Calu3 (cell line): ENCODE results near the gene COL15A1. TPM values are rescaled to one million over a fixed set of nuclear protein-coding genes. Genes with fewer than 3 reads are reported as not detected.

ENCODE experiments used
- BruUV-seq: library from RNA; stranded (reverse); fragments of 400-500 nt; replicated peaks from 2 replicates; lab custom pipeline; 2021; lab: Mats Ljungman, UMichigan
- CTCF ChIA-PET: fragments of 300-600 bp; sonication (Branson Sonifier 250); formaldehyde crosslinking; loops from one replicate; lab custom pipeline; 2022; ENCODE audit warnings: antibody characterized with exemption; lab: Charles Lee
- DNase-seq: peaks from one replicate; pipeline ENCODE4 v3.0.0; 2022
- H3K27ac Mint-ChIP-seq: one replicate; pipeline ENCODE4 v1.8.0; 2022; ENCODE audit warnings: mixed read lengths; ENCODE audit not compliant: unreplicated experiment
- H3K27me3 Mint-ChIP-seq: one replicate; pipeline ENCODE4 v1.8.0; 2022; ENCODE audit warnings: mixed read lengths; ENCODE audit not compliant: unreplicated experiment
- H3K36me3 Mint-ChIP-seq: one replicate; pipeline ENCODE4 v1.8.0; 2022; ENCODE audit warnings: mild to moderate bottlenecking, moderate library complexity, mixed read lengths; ENCODE audit not compliant: insufficient read depth, unreplicated experiment
- H3K4me1 Mint-ChIP-seq: one replicate; pipeline ENCODE4 v1.8.0; 2022; ENCODE audit warnings: mild to moderate bottlenecking, low read depth, mixed read lengths; ENCODE audit not compliant: unreplicated experiment
- H3K4me3 Mint-ChIP-seq: one replicate; pipeline ENCODE4 v1.8.0; 2022; ENCODE audit warnings: mild to moderate bottlenecking, low read depth, moderate library complexity, mixed read lengths; ENCODE audit not compliant: unreplicated experiment
- H3K9me3 Mint-ChIP-seq: one replicate; pipeline ENCODE4 v1.8.0; 2022; ENCODE audit warnings: low read depth, mixed read lengths; ENCODE audit not compliant: unreplicated experiment
- CTCF ChIP-seq: fragments of 200-600 bp; IDR thresholded peaks from one replicate; pipeline ENCODE4 v1.8.0; 2022; ENCODE audit warnings: antibody characterized with exemption; ENCODE audit not compliant: unreplicated experiment
- intact Hi-C: fragments of 100-400 bp; cut with micrococcal nuclease; formaldehyde crosslinking; loops from one replicate; pipeline ENCODE4 v1.10.0; 2022; ENCODE audit not compliant: unreplicated experiment
- total RNA-seq: library from RNA; stranded (reverse); gene quantifications from 2 replicates; pipeline ENCODE4 v1.2.3, GENCODE V29; 2022

Gene COL15A1
- total RNA-seq, 1 experiment from 2014 or later, result not detected

- BruUV-seq, result no TSS peak
- Mint-ChIP-seq H3K27ac (no peak overlapping the region), H3K36me3 (no peaks in the 10 kb centered on the region), H3K4me1 (no peaks in the 10 kb centered on the region), H3K27me3 (peaks cover 33% of the 10 kb centered on the region), H3K4me3 (no peak overlapping the region), H3K9me3 (no peaks in the 10 kb centered on the region)
- DNase-seq, result no peak
- TF ChIP-seq CTCF, result no peak
- CTCF ChIA-PET, result interaction anchor here (0.7 to 1.4 kb wide), 2 partner anchors 11 to 1876 kb away, joined by 4 read pairs; no protein-coding TSS in a partner anchor
- intact Hi-C loops, result no loop called here
These were observed 20.8 kb upstream of the COL15A1 start for GRCh38 chr9:98922721-98923435.

GRCh38 chr9:98923451-98924123 is 20.1 kb upstream of the COL15A1 start:
- no peak overlapping the region for H3K27ac Mint-ChIP-seq

DNA sequence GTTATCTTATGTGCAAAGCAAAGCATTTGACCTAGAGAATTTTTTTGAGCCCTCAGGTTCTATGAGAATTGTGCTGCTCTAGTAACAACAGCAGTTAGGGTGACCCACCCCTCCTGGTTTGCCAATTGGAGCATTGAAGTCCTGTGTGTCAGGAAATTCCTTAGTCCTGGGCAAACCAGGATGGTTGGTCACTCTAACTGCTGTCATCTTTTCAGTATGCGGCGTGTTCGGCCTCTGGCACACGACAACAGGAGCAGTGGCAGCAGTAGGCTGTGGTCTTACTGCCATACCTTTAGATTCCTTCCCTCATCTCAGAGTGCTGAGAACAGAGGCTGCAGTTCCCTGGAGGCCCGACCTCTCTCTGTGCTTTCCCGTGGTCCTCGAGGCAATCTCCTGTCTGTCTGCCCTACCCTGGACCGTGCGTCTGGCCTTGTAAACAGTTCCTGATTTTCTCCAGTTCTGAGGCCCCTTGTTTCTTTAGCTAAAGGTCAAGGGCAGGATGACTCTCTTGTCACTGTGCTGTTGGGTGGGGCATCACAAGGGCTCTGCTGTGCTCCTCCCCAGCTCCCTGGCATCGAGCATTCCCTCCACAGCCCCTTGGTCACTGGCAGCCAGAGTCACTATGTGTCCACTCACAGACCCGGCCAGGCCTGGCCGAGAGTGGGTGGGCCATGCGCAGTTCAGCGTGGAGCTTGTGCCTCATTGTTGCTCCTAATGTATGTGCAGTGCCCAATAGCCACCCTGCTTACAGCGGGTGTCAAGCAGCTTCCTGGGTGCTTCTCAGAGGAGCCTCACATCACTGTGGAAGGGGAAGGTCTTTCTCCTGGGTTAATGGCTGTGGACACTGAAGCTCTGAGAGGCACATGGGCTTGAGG is 18.5 kb upstream of the COL15A1 start:
- no peak for TF ChIP-seq CTCF
- BruUV-seq, result no TSS peak
- Mint-ChIP-seq H3K9me3 (no peaks in the 10 kb centered on the region), H3K4me1 (no peaks in the 10 kb centered on the region), H3K27ac (no peak overlapping the region), H3K27me3 (peaks cover 33% of the 10 kb centered on the region), H3K4me3 (no peak overlapping the region), H3K36me3 (no peaks in the 10 kb centered on the region)
- CTCF ChIA-PET, result no interaction called here
- DNase-seq, result no peak
- intact Hi-C loops, result no loop called here

More at GRCh38 chr9:98923451-98924123, 20.1 kb upstream of the COL15A1 start:
- Mint-ChIP-seq H3K27me3 (peaks cover 33% of the 10 kb centered on the region), H3K36me3 (no peaks in the 10 kb centered on the region), H3K4me3 (no peak overlapping the region), H3K4me1 (no peaks in the 10 kb centered on the region), H3K9me3 (no peaks in the 10 kb centered on the region)
- DNase-seq, result no peak
- CTCF ChIA-PET, result interaction anchor here (1.4 kb wide), 1 partner anchor 11 kb away, joined by 4 read pairs; no protein-coding TSS in a partner anchor
- intact Hi-C loops, result no loop called here
- BruUV-seq, result no TSS peak
- TF ChIP-seq CTCF, result no peak

DNA sequence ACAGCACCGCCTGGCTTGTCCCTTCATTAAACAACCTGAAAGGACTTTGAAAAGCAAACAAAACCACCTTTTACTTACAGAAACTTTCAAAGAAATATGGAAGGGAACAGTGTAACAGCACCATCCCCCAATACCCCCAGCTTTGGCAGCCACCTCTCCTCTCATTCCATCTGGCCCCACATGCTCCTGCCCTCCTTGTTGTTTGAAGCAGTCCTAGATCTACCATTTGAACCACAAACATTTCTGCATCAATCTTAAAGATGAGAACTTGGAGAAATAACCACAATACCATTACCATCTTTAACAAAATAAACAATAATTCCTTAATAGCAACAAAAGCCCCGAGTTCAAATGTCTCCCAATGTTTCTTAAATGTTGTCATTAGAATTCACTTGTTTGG is 17.8 kb upstream of the COL15A1 start:
- intact Hi-C loops, result no loop called here
- BruUV-seq, result no TSS peak
- CTCF ChIA-PET, result no interaction called here
- no peak for DNase-seq
- H3K9me3 Mint-ChIP-seq, result no peaks in the 10 kb centered on the region
- peaks cover 33% of the 10 kb centered on the region for H3K27me3 Mint-ChIP-seq
- H3K4me3 Mint-ChIP-seq, result no peak overlapping the region
- no peak for TF ChIP-seq CTCF
- no peak overlapping the region for H3K27ac Mint-ChIP-seq
- H3K4me1 Mint-ChIP-seq, result no peaks in the 10 kb centered on the region
- no peaks in the 10 kb centered on the region for H3K36me3 Mint-ChIP-seq
